ENCODE measurements around the gene SLC16A1.

The SLC16A1 gene

GRCh38 chr1:112955773-112956543, at the start of gene SLC16A1:
SLC16A1 (minus strand) TSS chr1:112956196; CDS start chr1:112929308, 26,888 bp downstream.
- peak; percentile 95 for DNase-seq (ENCODE audit: extremely low spot score)
- CTCF ChIA-PET = interaction anchor here (0.5 to 1.0 kb wide), 5 partner anchors 15 to 138 kb away, joined by 3 to 9 read pairs (median 4); no protein-coding TSS in a partner anchor

GRCh38 chr1:113003751-113004690, 48.0 kb upstream of the SLC16A1 start:
- ChIA-PET POLR2A (no interaction called here), CTCF (interaction anchor here (0.6 to 0.7 kb wide), 2 partner anchors 12 to 13 kb away, joined by 3 to 4 read pairs; no protein-coding TSS in a partner anchor)
- no peak for TF ChIP-seq L3MBTL2 (conservative IDR thresholded peaks at IDR 0.05)
- no peak for TF ChIP-seq CTBP1 (IDR thresholded peaks at IDR 0.05; ENCODE audit: borderline replicate concordance)
- TF ChIP-seq BHLHE40 (IDR thresholded peaks at IDR 0.05; ENCODE audit: borderline replicate concordance) = no peak
- TF ChIP-seq TARDBP (IDR thresholded peaks at IDR 0.05) = no peak
- TF ChIP-seq SP1 (IDR thresholded peaks at IDR 0.05) = no peak
- no peak for TF ChIP-seq ELF4 (IDR thresholded peaks at IDR 0.05)
- no peak for TF ChIP-seq ARNT (IDR thresholded peaks at IDR 0.05)
- no peak for TF ChIP-seq FOXA1 (IDR thresholded peaks at IDR 0.05)
- no peak for TF ChIP-seq FOXM1 (IDR thresholded peaks at IDR 0.05; ENCODE audit: borderline replicate concordance)
- no peak for TF ChIP-seq NFRKB (IDR thresholded peaks at IDR 0.05)
- TF ChIP-seq PKNOX1 (IDR thresholded peaks at IDR 0.05) = no peak
- no peak for TF ChIP-seq SUZ12 (IDR thresholded peaks at IDR 0.05)
- TF ChIP-seq FOXK2 (IDR thresholded peaks at IDR 0.05) = no peak
- no peak for TF ChIP-seq LEF1 (IDR thresholded peaks at IDR 0.05; ENCODE audit: borderline replicate concordance)
- no peak for TF ChIP-seq ZNF384 (IDR thresholded peaks at IDR 0.05)
- no peak for TF ChIP-seq HDGF (IDR thresholded peaks at IDR 0.05; ENCODE audit: borderline replicate concordance)
- no peak for DNase-seq (ENCODE audit: extremely low spot score)

More at GRCh38 chr1:112955773-112956543, at the start of gene SLC16A1:
- no peak for TF ChIP-seq NFRKB (IDR thresholded peaks at IDR 0.05)
- peak; percentile 88 for TF ChIP-seq TARDBP (IDR thresholded peaks at IDR 0.05)
- peak; percentile 87 for TF ChIP-seq L3MBTL2 (conservative IDR thresholded peaks at IDR 0.05)
- TF ChIP-seq ELF4 (IDR thresholded peaks at IDR 0.05) = peak; percentile 63
- no peak for TF ChIP-seq ZNF384 (IDR thresholded peaks at IDR 0.05)
- TF ChIP-seq LEF1 (IDR thresholded peaks at IDR 0.05; ENCODE audit: borderline replicate concordance) = no peak; the same call in 1 of the 2 replicates
- no peak for TF ChIP-seq SUZ12 (IDR thresholded peaks at IDR 0.05)
- 0 out of 2 replicates have a peak, but pooled peaks have one; percentile 22 for TF ChIP-seq CTBP1 (IDR thresholded peaks at IDR 0.05; ENCODE audit: borderline replicate concordance)
- no peak for TF ChIP-seq SP1 (IDR thresholded peaks at IDR 0.05)
- no peak for TF ChIP-seq ARNT (IDR thresholded peaks at IDR 0.05)
- 0 out of 2 replicates have a peak, but pooled peaks have one; percentile 5 for TF ChIP-seq FOXM1 (IDR thresholded peaks at IDR 0.05; ENCODE audit: borderline replicate concordance)
- POLR2A ChIA-PET = interaction anchor here (0.7 to 2.0 kb wide), 26 partner anchors 9 to 256 kb away, joined by 3 to 27 read pairs (median 5); partner anchors contain the start of gene LRIG2

GRCh38 chr1:113002297-113002696, 46.3 kb upstream of the SLC16A1 start:
- DNase-seq (ENCODE audit: extremely low spot score) = no peak
- TF ChIP-seq ZNF384 (IDR thresholded peaks at IDR 0.05) = no peak
- TF ChIP-seq HDGF (IDR thresholded peaks at IDR 0.05; ENCODE audit: borderline replicate concordance) = no peak
- TF ChIP-seq LEF1 (IDR thresholded peaks at IDR 0.05; ENCODE audit: borderline replicate concordance) = no peak
- no peak for TF ChIP-seq SP1 (IDR thresholded peaks at IDR 0.05)
- no peak for TF ChIP-seq CTBP1 (IDR thresholded peaks at IDR 0.05; ENCODE audit: borderline replicate concordance)
- no peak for TF ChIP-seq L3MBTL2 (conservative IDR thresholded peaks at IDR 0.05)
- TF ChIP-seq ELF4 (IDR thresholded peaks at IDR 0.05) = no peak
- no peak for TF ChIP-seq FOXA1 (IDR thresholded peaks at IDR 0.05)
- TF ChIP-seq BHLHE40 (IDR thresholded peaks at IDR 0.05; ENCODE audit: borderline replicate concordance) = no peak
- no peak for TF ChIP-seq TARDBP (IDR thresholded peaks at IDR 0.05)
- no peak for TF ChIP-seq SUZ12 (IDR thresholded peaks at IDR 0.05)
- no peak for TF ChIP-seq FOXM1 (IDR thresholded peaks at IDR 0.05; ENCODE audit: borderline replicate concordance)
- ChIA-PET CTCF (no interaction called here), POLR2A (no interaction called here)

GRCh38 chr1:112998592-112999235, 42.7 kb upstream of the SLC16A1 start:
- no peak for DNase-seq (ENCODE audit: extremely low spot score)
- ChIA-PET POLR2A (no interaction called here), CTCF (interaction anchor here (1.2 kb wide), 1 partner anchor 73 kb away, joined by 3 read pairs; no protein-coding TSS in a partner anchor)
- TF ChIP-seq FOXK2 (IDR thresholded peaks at IDR 0.05) (no peak), SUZ12 (IDR thresholded peaks at IDR 0.05) (no peak), PKNOX1 (IDR thresholded peaks at IDR 0.05) (no peak), ZNF384 (IDR thresholded peaks at IDR 0.05) (no peak), FOXM1 (IDR thresholded peaks at IDR 0.05; ENCODE audit: borderline replicate concordance) (no peak), NFRKB (IDR thresholded peaks at IDR 0.05) (no peak), HDGF (IDR thresholded peaks at IDR 0.05; ENCODE audit: borderline replicate concordance) (no peak), TARDBP (IDR thresholded peaks at IDR 0.05) (no peak), ELF4 (IDR thresholded peaks at IDR 0.05) (no peak), L3MBTL2 (conservative IDR thresholded peaks at IDR 0.05) (no peak), BHLHE40 (IDR thresholded peaks at IDR 0.05; ENCODE audit: borderline replicate concordance) (no peak), FOXA1 (IDR thresholded peaks at IDR 0.05) (no peak), LEF1 (IDR thresholded peaks at IDR 0.05; ENCODE audit: borderline replicate concordance) (no peak), SP1 (IDR thresholded peaks at IDR 0.05) (no peak), ARNT (IDR thresholded peaks at IDR 0.05) (no peak), CTBP1 (IDR thresholded peaks at IDR 0.05; ENCODE audit: borderline replicate concordance) (no peak)

GRCh38 chr1:112997781-112998180, 41.8 kb upstream of the SLC16A1 start:
- TF ChIP-seq LEF1 (IDR thresholded peaks at IDR 0.05; ENCODE audit: borderline replicate concordance) = no peak
- TF ChIP-seq ARNT (IDR thresholded peaks at IDR 0.05) = no peak
- TF ChIP-seq BHLHE40 (IDR thresholded peaks at IDR 0.05; ENCODE audit: borderline replicate concordance) = no peak
- TF ChIP-seq FOXK2 (IDR thresholded peaks at IDR 0.05) = no peak
- no peak for TF ChIP-seq ELF4 (IDR thresholded peaks at IDR 0.05)
- TF ChIP-seq NFRKB (IDR thresholded peaks at IDR 0.05) = no peak
- no peak for TF ChIP-seq PKNOX1 (IDR thresholded peaks at IDR 0.05)
- no peak for TF ChIP-seq L3MBTL2 (conservative IDR thresholded peaks at IDR 0.05)
- no peak for TF ChIP-seq FOXA1 (IDR thresholded peaks at IDR 0.05)
- TF ChIP-seq SP1 (IDR thresholded peaks at IDR 0.05) = no peak
- TF ChIP-seq CTBP1 (IDR thresholded peaks at IDR 0.05; ENCODE audit: borderline replicate concordance) = no peak
- no peak for TF ChIP-seq SUZ12 (IDR thresholded peaks at IDR 0.05)
- TF ChIP-seq FOXM1 (IDR thresholded peaks at IDR 0.05; ENCODE audit: borderline replicate concordance) = no peak
- TF ChIP-seq HDGF (IDR thresholded peaks at IDR 0.05; ENCODE audit: borderline replicate concordance) = no peak
- no peak for TF ChIP-seq ZNF384 (IDR thresholded peaks at IDR 0.05)
- TF ChIP-seq TARDBP (IDR thresholded peaks at IDR 0.05) = no peak
- DNase-seq (ENCODE audit: extremely low spot score) = no peak
- POLR2A ChIA-PET = no interaction called here
- CTCF ChIA-PET = interaction anchor here (0.7 kb wide), 1 partner anchor 95 kb away, joined by 3 read pairs; no protein-coding TSS in a partner anchor

Measured in HEK293T (cell line).